Upper lobe of left lung (tissue), 4 donors: ENCODE measurements around the gene FNBP1L.

Experiments used
- CTCF ChIP-seq, 6 experiments: fragments of 450-650 bp in 4 of 6; fragments of 200-600 bp in 2 of 6; sonication (generic) in 2 of 6; IDR thresholded peaks; one replicate each; pipeline ENCODE4 v1.5.1; 2016 to 2019; ENCODE audit warnings: antibody characterized with exemption in 6 of 6
- EP300 ChIP-seq, 4 donors: sonication (generic); formaldehyde crosslinking; IDR thresholded peaks; one replicate each; pipeline ENCODE4 v1.5.1; 2017; ENCODE audit warnings: antibody characterized with exemption in 4 of 4, control low read depth in 2 of 4
- POLR2A ChIP-seq, 4 donors: fragments of 450-650 bp; IDR thresholded peaks; one replicate each; pipeline ENCODE4 v1.5.1; 2016 to 2017; ENCODE audit warnings: antibody characterized with exemption in 4 of 4, mild to moderate bottlenecking in 2 of 4
- POLR2AphosphoS5 ChIP-seq, 2 donors: sonication (generic); formaldehyde crosslinking; IDR thresholded peaks; one replicate each; pipeline ENCODE4 v1.5.1; 2017; ENCODE audit warnings: antibody characterized with exemption in 2 of 2

DNA sequence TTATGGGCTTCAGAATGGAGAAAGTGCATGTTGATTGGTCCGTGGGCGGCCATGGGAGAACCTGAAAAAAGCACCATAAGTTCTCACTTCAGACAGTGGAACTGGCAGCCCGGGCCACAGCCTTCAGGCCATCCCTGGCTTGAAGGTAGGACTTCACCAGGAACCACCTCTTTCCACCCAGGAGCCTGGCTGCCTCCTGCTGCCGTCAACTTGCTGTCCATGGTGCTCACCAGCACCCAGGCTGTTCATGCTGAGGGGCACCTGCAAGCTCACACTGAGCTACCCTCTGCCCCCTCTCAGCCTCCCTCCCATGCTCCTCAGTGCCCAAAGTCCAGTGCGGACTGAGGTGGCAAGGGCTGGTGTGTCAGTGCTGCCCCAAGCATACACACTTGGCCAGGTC is 12.9 kb upstream of the FNBP1L start:
- TF ChIP-seq CTCF (IDR thresholded peaks at IDR 0.05) = no peak
- TF ChIP-seq POLR2A (IDR thresholded peaks at IDR 0.05) = no peak
- no peak for TF ChIP-seq POLR2AphosphoS5 (IDR thresholded peaks at IDR 0.05)
- no peak for TF ChIP-seq EP300 (IDR thresholded peaks at IDR 0.05)
